ENCODE data around the gene NAPG.

DNA sequence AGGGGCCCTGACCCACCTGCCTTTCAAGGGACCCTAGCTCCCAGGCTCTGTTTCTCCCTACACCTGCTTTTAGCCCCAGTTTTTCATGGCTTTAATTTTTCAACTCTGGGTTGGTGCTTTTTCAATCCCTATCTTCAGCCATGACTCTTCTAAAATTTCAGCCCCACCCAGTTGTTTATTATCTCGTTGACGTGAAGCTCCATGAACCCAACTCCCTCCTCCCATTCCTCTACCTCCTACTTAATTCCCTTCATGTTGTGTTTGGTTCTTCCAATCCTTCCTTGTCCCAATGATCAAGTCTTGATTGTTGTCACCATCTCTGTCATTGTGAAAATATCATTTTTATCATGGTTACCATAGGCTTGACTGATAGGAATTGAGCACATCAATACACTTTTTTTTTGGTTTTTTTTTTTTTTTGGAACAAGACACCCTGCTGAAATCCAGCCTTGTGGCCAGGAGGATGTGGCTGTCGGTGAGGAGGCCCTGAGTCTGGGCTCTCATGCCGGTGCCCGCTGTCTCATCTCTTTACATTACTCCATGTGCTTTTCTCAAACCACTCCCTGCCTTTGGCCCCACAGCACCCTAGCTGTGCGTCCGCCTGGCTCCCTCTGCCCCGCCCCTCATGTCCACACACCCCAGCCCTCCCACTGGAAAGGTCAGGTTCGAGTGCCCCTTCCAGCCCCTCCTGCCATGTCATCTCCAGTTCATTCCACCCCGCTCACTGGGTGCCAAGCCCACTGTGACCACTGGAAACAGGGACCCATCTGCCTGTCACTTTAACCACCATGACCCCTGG is 39.3 kb downstream of the NAPG start:
- TF ChIP-seq, protein P1, sequence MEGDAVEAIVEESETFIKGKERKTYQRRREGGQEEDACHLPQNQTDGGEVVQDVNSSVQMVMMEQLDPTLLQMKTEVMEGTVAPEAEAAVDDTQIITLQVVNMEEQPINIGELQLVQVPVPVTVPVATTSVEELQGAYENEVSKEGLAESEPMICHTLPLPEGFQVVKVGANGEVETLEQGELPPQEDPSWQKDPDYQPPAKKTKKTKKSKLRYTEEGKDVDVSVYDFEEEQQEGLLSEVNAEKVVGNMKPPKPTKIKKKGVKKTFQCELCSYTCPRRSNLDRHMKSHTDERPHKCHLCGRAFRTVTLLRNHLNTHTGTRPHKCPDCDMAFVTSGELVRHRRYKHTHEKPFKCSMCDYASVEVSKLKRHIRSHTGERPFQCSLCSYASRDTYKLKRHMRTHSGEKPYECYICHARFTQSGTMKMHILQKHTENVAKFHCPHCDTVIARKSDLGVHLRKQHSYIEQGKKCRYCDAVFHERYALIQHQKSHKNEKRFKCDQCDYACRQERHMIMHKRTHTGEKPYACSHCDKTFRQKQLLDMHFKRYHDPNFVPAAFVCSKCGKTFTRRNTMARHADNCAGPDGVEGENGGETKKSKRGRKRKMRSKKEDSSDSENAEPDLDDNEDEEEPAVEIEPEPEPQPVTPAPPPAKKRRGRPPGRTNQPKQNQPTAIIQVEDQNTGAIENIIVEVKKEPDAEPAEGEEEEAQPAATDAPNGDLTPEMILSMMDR (conservative IDR thresholded peaks at IDR 0.05; ENCODE audit: low read length) = no peak
- TF ChIP-seq EZH2phosphoT487 (IDR thresholded peaks at IDR 0.05; ENCODE audit: borderline replicate concordance) = no peak
